Loucy (cell line): ENCODE results near the gene TRANK1.
A peak's percentile ranks its signal among the peaks of the same experiment; 100 is the strongest.

Experiments used
- H2AFZ ChIP-seq: fragments of 200-600 bp; sonication (generic); 2 replicates; pipeline ENCODE4 v1.6.0; 2016; ENCODE audit warnings: antibody characterized with exemption, mild to moderate bottlenecking, low read length, moderate library complexity
- H3F3A ChIP-seq: fragments of 200-600 bp; 2 replicates; pipeline ENCODE4 v1.6.0; 2016; ENCODE audit warnings: antibody characterized with exemption, low read depth, mild to moderate bottlenecking
- H3K27me3 ChIP-seq: fragments of 200-600 bp; sonication (generic); 2 replicates; pipeline ENCODE4 v1.6.1; 2014; ENCODE audit warnings: low read length, mild to moderate bottlenecking; ENCODE audit not compliant: insufficient read depth, poor library complexity, severe bottlenecking
- H3K36me3 ChIP-seq: fragments of 200-600 bp; sonication (generic); 2 replicates; pipeline ENCODE4 v1.6.1; 2016; ENCODE audit warnings: low read length; ENCODE audit not compliant: insufficient read depth
- H3K4me1 ChIP-seq: fragments of 200-600 bp; sonication (generic); 2 replicates; pipeline ENCODE4 v1.5.1; 2014; ENCODE audit warnings: low read length, mild to moderate bottlenecking; ENCODE audit not compliant: insufficient read depth, poor library complexity, severe bottlenecking
- H3K4me2 ChIP-seq: fragments of 200-600 bp; sonication (generic); 2 replicates; pipeline ENCODE4 v1.6.0; 2014; ENCODE audit warnings: antibody characterized with exemption, low read length, low read depth, mild to moderate bottlenecking; ENCODE audit not compliant: poor library complexity, severe bottlenecking
- H3K4me3 ChIP-seq: fragments of 200-600 bp; sonication (generic); 2 replicates; pipeline ENCODE4 v1.5.1; 2014; ENCODE audit warnings: low read length, mild to moderate bottlenecking, mixed read lengths; ENCODE audit not compliant: poor library complexity, severe bottlenecking
- H3K79me2 ChIP-seq: fragments of 200-600 bp; sonication (generic); 2 replicates; pipeline ENCODE4 v1.6.1; 2014; ENCODE audit warnings: low read length; ENCODE audit not compliant: insufficient read depth
- H3K9ac ChIP-seq: fragments of 200-600 bp; sonication (generic); 2 replicates; pipeline ENCODE4 v1.6.0; 2014; ENCODE audit warnings: mild to moderate bottlenecking, low read depth, low read length, moderate library complexity; ENCODE audit not compliant: poor library complexity, severe bottlenecking
- H3K9me2 ChIP-seq: fragments of 200-600 bp; sonication (generic); replicated peaks from 2 replicates; pipeline ENCODE4 v1.6.1; 2016; ENCODE audit warnings: low read depth, low read length, mixed read lengths
- H3K9me3 ChIP-seq: fragments of 200-600 bp; sonication (generic); 2 replicates; pipeline ENCODE4 v1.6.1; 2014; ENCODE audit warnings: mild to moderate bottlenecking, antibody characterized with exemption, low read length, low read depth; ENCODE audit not compliant: insufficient read depth
- H4K20me1 ChIP-seq: fragments of 200-600 bp; sonication (generic); 2 replicates; pipeline ENCODE4 v1.6.0; 2014; ENCODE audit warnings: antibody characterized with exemption, low read length, mild to moderate bottlenecking; ENCODE audit not compliant: insufficient read depth, poor library complexity, severe bottlenecking
- CTCF ChIP-seq: fragments of 200-600 bp; sonication (generic); conservative IDR thresholded peaks from 2 replicates; pipeline ENCODE4 v1.5.1; 2014; ENCODE audit warnings: mild to moderate bottlenecking, antibody characterized with exemption, low read length
- EZH2phosphoT487 ChIP-seq: fragments of 200-600 bp; IDR thresholded peaks from 2 replicates; pipeline ENCODE4 v1.6.1; 2018; ENCODE audit warnings: antibody characterized with exemption, mild to moderate bottlenecking, moderate library complexity, borderline replicate concordance

The TRANK1 gene

GRCh38 chr3:36842275-36842674, 102.6 kb downstream of the TRANK1 start:
- Histone ChIP-seq H3K4me1 (peaks cover 30% of the 10 kb centered on the region), H3K36me3 (peaks cover 15% of the 10 kb centered on the region; the same call in 1 of the 2 replicates), H3K4me2 (no peak overlapping the region), H3K9me2 (no peaks in the 10 kb centered on the region), H3K4me3 (no peak overlapping the region), H3F3A (no peaks in the 10 kb centered on the region), H2AFZ (no peak overlapping the region), H3K9me3 (no peaks in the 10 kb centered on the region), H3K27me3 (no peaks in the 10 kb centered on the region), H3K79me2 (no peaks in the 10 kb centered on the region), H3K9ac (no peak overlapping the region), H4K20me1 (no peaks in the 10 kb centered on the region)
- no peak for TF ChIP-seq EZH2phosphoT487
- no peak for TF ChIP-seq CTCF

- Histone ChIP-seq H3K79me2 (no peaks in the 10 kb centered on the region), H3K4me3 (no peak overlapping the region), H3K9me3 (no peaks in the 10 kb centered on the region), H3K4me2 (no peak overlapping the region), H2AFZ (no peak overlapping the region), H4K20me1 (no peaks in the 10 kb centered on the region), H3K36me3 (peaks cover 15% of the 10 kb centered on the region; the same call in 1 of the 2 replicates), H3K27me3 (no peaks in the 10 kb centered on the region), H3F3A (no peaks in the 10 kb centered on the region), H3K9me2 (no peaks in the 10 kb centered on the region), H3K9ac (no peak overlapping the region), H3K4me1 (peaks cover 30% of the 10 kb centered on the region)
- no peak for TF ChIP-seq CTCF
- TF ChIP-seq EZH2phosphoT487: no peak
These were observed 104.4 kb downstream of the TRANK1 start for GRCh38 chr3:36840453-36840921.

GRCh38 chr3:36837089-36837488, 107.8 kb downstream of the TRANK1 start:
- Histone ChIP-seq H3K4me1 (peaks cover 11% of the 10 kb centered on the region), H2AFZ (no peak overlapping the region), H3K9me2 (no peaks in the 10 kb centered on the region), H3K36me3 (peaks cover 29% of the 10 kb centered on the region; the same call in 1 of the 2 replicates), H3K79me2 (no peaks in the 10 kb centered on the region), H3K27me3 (no peaks in the 10 kb centered on the region), H3K9me3 (no peaks in the 10 kb centered on the region), H4K20me1 (no peaks in the 10 kb centered on the region), H3K4me3 (no peak overlapping the region), H3F3A (no peaks in the 10 kb centered on the region), H3K9ac (no peak overlapping the region), H3K4me2 (no peak overlapping the region)
- TF ChIP-seq EZH2phosphoT487 (no peak), CTCF (peak; percentile 63)
